Mesenchymal stem cell (in vitro differentiated cells and primary cell): ENCODE results near the gene LBX2.

ENCODE experiments used
- DNase-seq: peaks from one replicate; pipeline ENCODE4 v3.0.0-alpha.2; 2013
- H2AFZ ChIP-seq: one replicate; pipeline ENCODE4 v1.6.1; 2013; ENCODE audit warnings: low read depth, mild to moderate bottlenecking, control low read depth, inconsistent platforms, low read length, moderate library complexity
- H2AK5ac ChIP-seq: 2 replicates; pipeline ENCODE4 v1.6.1; 2013; ENCODE audit warnings: low read length, moderate library complexity, mild to moderate bottlenecking, inconsistent platforms; ENCODE audit not compliant: severe bottlenecking
- H2BK120ac ChIP-seq: one replicate; pipeline ENCODE4 v1.6.1; 2013; ENCODE audit warnings: low read depth, mild to moderate bottlenecking, inconsistent platforms, low read length, moderate library complexity
- H2BK12ac ChIP-seq, 2 experiments: one replicate each; pipeline ENCODE4 v1.6.1; 2013; ENCODE audit warnings: inconsistent platforms in 2 of 2, low read length in 2 of 2, mild to moderate bottlenecking in 2 of 2, moderate library complexity in 2 of 2, control low read depth in 1 of 2
- H2BK15ac ChIP-seq: one replicate; pipeline ENCODE4 v1.6.1; 2013; ENCODE audit warnings: mild to moderate bottlenecking, low read depth, inconsistent platforms; ENCODE audit not compliant: poor library complexity, severe bottlenecking
- H2BK5ac ChIP-seq: 2 replicates; pipeline ENCODE4 v1.6.1; 2013; ENCODE audit warnings: low read depth, mild to moderate bottlenecking, low read length, control low read depth, inconsistent platforms; ENCODE audit not compliant: poor library complexity, severe bottlenecking
- H3K14ac ChIP-seq, 2 experiments: one replicate each; pipeline ENCODE4 v1.6.1; 2013; ENCODE audit warnings: inconsistent platforms in 2 of 2, low read length in 2 of 2, control low read depth in 1 of 2, mild to moderate bottlenecking in 1 of 2, moderate library complexity in 1 of 2
- H3K18ac ChIP-seq, 2 experiments: one replicate each; pipeline ENCODE4 v1.6.1; 2013; ENCODE audit warnings: inconsistent platforms in 2 of 2, low read length in 2 of 2, control low read depth in 1 of 2, low read depth in 1 of 2, mild to moderate bottlenecking in 1 of 2
- H3K23ac ChIP-seq, 2 experiments: one replicate each; pipeline ENCODE4 v1.6.1; 2013; ENCODE audit warnings: inconsistent platforms in 2 of 2, low read length in 2 of 2, mild to moderate bottlenecking in 2 of 2, moderate library complexity in 2 of 2, control low read depth in 1 of 2
- H3K27ac ChIP-seq: 2 replicates; pipeline ENCODE4 v1.5.1; 2013; ENCODE audit warnings: mild to moderate bottlenecking, moderate library complexity, low read length, control low read depth, inconsistent platforms; ENCODE audit not compliant: poor library complexity, severe bottlenecking
- H3K27me3 ChIP-seq, 2 experiments: 2 replicates each; pipeline versions ENCODE4 v1.6.1 to v1.7.0; 2013; ENCODE audit warnings: low read length in 2 of 2, mild to moderate bottlenecking in 2 of 2, moderate library complexity in 2 of 2, control low read depth in 1 of 2, inconsistent platforms in 1 of 2; ENCODE audit not compliant: control insufficient read depth in 1 of 2, insufficient read depth in 1 of 2
- H3K36me3 ChIP-seq, 2 experiments: 2 replicates each; pipeline versions ENCODE4 v1.6.1 to v1.7.0; 2013; ENCODE audit warnings: low read length in 2 of 2, control low read depth in 1 of 2, inconsistent platforms in 1 of 2, low read depth in 1 of 2, mild to moderate bottlenecking in 1 of 2; ENCODE audit not compliant: insufficient read depth in 2 of 2, control insufficient read depth in 1 of 2
- H3K4ac ChIP-seq, 2 experiments: one replicate each; pipeline ENCODE4 v1.6.1; 2013; ENCODE audit warnings: inconsistent platforms in 2 of 2, low read length in 2 of 2, mild to moderate bottlenecking in 2 of 2, moderate library complexity in 2 of 2, control low read depth in 1 of 2, low read depth in 1 of 2
- H3K4me1 ChIP-seq: 2 replicates; pipeline ENCODE4 v1.6.1; 2013; ENCODE audit warnings: low read depth, low read length, control low read depth; ENCODE audit not compliant: control insufficient read depth, insufficient read depth
- H3K4me2 ChIP-seq: 2 replicates; pipeline ENCODE4 v1.6.1; 2013; ENCODE audit warnings: low read length, mild to moderate bottlenecking, inconsistent platforms; ENCODE audit not compliant: poor library complexity, severe bottlenecking
- H3K4me3 ChIP-seq, 2 experiments: 2 replicates each; pipeline versions ENCODE4 v1.5.1 to v1.7.0; 2013; ENCODE audit warnings: low read length in 2 of 2, mild to moderate bottlenecking in 2 of 2, control low read depth in 1 of 2, low read depth in 1 of 2; ENCODE audit not compliant: insufficient read depth in 1 of 2
- H3K79me1 ChIP-seq: replicated peaks from 2 replicates; pipeline ENCODE4 v1.6.1; 2013; ENCODE audit warnings: mild to moderate bottlenecking, control low read depth, low read length, inconsistent platforms; ENCODE audit not compliant: poor library complexity, severe bottlenecking
- H3K9ac ChIP-seq: 2 replicates; pipeline ENCODE4 v1.7.0; 2013; ENCODE audit warnings: mild to moderate bottlenecking, low read length, moderate library complexity
- H3K9me3 ChIP-seq: 2 replicates; pipeline ENCODE4 v1.7.0; 2013; ENCODE audit warnings: mild to moderate bottlenecking, low read length; ENCODE audit not compliant: control insufficient read depth
- H4K8ac ChIP-seq: one replicate; pipeline ENCODE4 v1.6.1; 2013; ENCODE audit warnings: inconsistent platforms, mild to moderate bottlenecking, low read length, moderate library complexity
- H4K91ac ChIP-seq: one replicate; pipeline ENCODE4 v1.6.1; 2013; ENCODE audit warnings: mild to moderate bottlenecking, low read length, inconsistent platforms
- WGBS: methylation state at CpG from one replicate; pipeline ENCODE4 v1.1.7; 2013; ENCODE audit warnings: mixed read lengths; 5-methylcytosine and 5-hydroxymethylcytosine counted together

The LBX2 gene

DNA sequence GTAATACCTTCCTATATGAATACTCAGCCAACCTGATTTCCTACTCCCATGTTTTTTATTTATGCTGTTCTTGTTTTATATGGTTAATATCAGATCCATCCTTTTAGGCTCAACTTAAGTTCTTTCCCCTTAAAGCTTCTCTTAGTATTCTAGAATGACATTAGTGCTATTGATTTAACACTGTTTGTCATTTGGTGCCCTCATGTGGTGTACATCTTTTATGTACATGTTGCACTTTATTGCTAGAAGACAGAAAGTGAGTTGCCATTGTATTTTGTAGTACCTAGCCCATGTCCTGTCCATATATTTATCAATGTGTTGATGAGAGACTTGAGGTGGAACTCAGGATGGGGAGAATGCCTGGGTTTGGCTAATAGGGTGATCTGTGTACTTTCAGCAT, 32.8 kb upstream of the LBX2 start:
- no peaks in the 10 kb centered on the region for H3K9me3 ChIP-seq
- no peak overlapping the region for H3K4me2 ChIP-seq
- H3K36me3 ChIP-seq: peaks cover 29 to 45% of the 10 kb centered on the region in 2 experiments
- H2AFZ ChIP-seq: no peak overlapping the region
- H2BK15ac ChIP-seq: no peak overlapping the region
- no peak overlapping the region for H2BK5ac ChIP-seq
- no peak overlapping the region for H2AK5ac ChIP-seq
- no peak overlapping the region for H3K4me3 ChIP-seq
- H3K4me1 ChIP-seq: peaks cover 17% of the 10 kb centered on the region
- no peak overlapping the region for H3K14ac ChIP-seq
- no peak overlapping the region for H2BK12ac ChIP-seq
- H3K27ac ChIP-seq: no peak overlapping the region
- H3K4ac ChIP-seq: no peak overlapping the region
- no peak overlapping the region for H4K8ac ChIP-seq
- peak overlapping the region; percentile 98 for H3K9ac ChIP-seq
- H3K79me1 ChIP-seq: peaks cover 21% of the 10 kb centered on the region
- peak; percentile 64 for DNase-seq
- H4K91ac ChIP-seq: no peak overlapping the region
- no peak overlapping the region for H3K23ac ChIP-seq
- no peak overlapping the region for H2BK120ac ChIP-seq
- no peak overlapping the region for H3K18ac ChIP-seq
- no peaks in the 10 kb centered on the region for H3K27me3 ChIP-seq

DNA sequence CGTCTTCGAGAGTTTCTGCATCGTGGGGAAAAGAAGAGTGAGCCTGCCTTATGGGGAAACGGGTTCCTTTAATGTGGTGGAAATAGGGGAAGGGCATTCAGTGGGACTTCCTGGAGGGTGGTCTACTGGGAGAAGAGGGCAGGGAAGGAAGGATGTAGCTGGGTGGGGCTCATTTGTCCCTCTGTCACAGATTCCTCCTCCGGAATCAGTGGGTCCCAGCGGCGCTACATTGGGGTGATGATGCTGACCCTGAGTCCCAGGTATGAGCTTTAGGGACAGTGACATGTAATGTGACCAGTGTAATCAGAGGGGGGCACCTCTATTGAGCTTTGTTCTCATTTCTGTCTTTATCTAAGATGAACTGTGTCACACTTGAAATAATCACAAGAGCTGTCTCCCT, 32.3 kb upstream of the LBX2 start:
- Histone ChIP-seq H3K4me1 (peaks cover 17% of the 10 kb centered on the region), H2AFZ (no peak overlapping the region), H3K9ac (peak overlapping the region; percentile 98), H3K4me3 (peak overlapping the region in 1 of 2 experiments; percentile 97), H3K18ac (no peak overlapping the region), H3K27me3 (no peaks in the 10 kb centered on the region), H4K91ac (no peak overlapping the region), H3K14ac (no peak overlapping the region), H3K36me3 (peaks cover 34 to 50% of the 10 kb centered on the region in 2 experiments), H2AK5ac (no peak overlapping the region), H2BK15ac (no peak overlapping the region), H2BK5ac (no peak overlapping the region), H3K4ac (no peak overlapping the region), H3K23ac (no peak overlapping the region), H3K27ac (no peak overlapping the region), H4K8ac (no peak overlapping the region), H2BK12ac (no peak overlapping the region), H3K79me1 (peaks cover 26% of the 10 kb centered on the region), H3K9me3 (no peaks in the 10 kb centered on the region), H2BK120ac (no peak overlapping the region), H3K4me2 (no peak overlapping the region)
- 93% methylated on average over 7 of the region's 7 CpGs for WGBS
- DNase-seq: no peak

DNA sequence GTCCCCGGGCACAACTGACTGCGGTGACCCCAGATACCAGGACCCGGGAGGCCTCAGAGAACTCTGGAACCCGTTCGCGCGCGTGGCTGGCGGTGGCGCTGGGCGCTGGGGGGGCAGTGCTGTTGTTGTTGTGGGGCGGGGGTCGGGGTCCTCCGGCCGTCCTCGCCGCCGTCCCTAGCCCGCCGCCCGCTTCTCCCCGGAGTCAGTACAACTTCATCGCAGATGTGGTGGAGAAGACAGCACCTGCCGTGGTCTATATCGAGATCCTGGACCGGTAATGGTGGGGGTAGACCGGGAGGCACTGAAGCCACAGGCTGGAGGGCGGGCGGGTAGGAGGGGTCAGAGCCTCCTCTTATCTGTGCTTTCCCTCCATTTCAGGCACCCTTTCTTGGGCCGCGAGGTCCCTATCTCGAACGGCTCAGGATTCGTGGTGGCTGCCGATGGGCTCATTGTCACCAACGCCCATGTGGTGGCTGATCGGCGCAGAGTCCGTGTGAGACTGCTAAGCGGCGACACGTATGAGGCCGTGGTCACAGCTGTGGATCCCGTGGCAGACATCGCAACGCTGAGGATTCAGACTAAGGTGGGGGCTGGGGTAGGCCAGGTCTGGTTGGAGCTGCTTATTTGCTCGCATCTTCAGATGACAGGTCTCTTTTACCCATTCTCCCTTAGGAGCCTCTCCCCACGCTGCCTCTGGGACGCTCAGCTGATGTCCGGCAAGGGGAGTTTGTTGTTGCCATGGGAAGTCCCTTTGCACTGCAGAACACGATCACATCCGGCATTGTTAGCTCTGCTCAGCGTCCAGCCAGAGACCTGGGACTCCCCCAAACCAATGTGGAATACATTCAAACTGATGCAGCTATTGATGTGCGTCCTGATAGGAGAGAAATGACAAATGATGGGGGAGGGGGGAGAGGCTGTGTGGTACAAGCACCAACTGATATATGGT, 31.1 kb upstream of the LBX2 start:
- Histone ChIP-seq H2AK5ac (no peak overlapping the region), H3K4me3 (peak overlapping the region; percentile 78 to 97), H3K18ac (peak overlapping the region; percentile 45 to 77), H3K27ac (no peak overlapping the region), H3K9me3 (no peaks in the 10 kb centered on the region), H3K79me1 (peaks cover 29% of the 10 kb centered on the region), H3K14ac (peak overlapping the region in 1 of 2 experiments; percentile 82), H3K9ac (peak overlapping the region; percentile 98), H3K4ac (peak overlapping the region; percentile 8 to 46), H2BK120ac (peak overlapping the region; percentile 45), H3K4me1 (peaks cover 17% of the 10 kb centered on the region), H3K4me2 (peak overlapping the region; percentile 86), H2BK5ac (no peak overlapping the region), H4K91ac (peak overlapping the region; percentile 47), H3K36me3 (peaks cover 46 to 62% of the 10 kb centered on the region in 2 experiments), H4K8ac (peak overlapping the region; percentile 56), H2BK12ac (peak overlapping the region in 1 of 2 experiments; percentile 40), H2AFZ (peak overlapping the region; percentile 65), H2BK15ac (peak overlapping the region; percentile 44), H3K27me3 (no peaks in the 10 kb centered on the region), H3K23ac (peak overlapping the region in 1 of 2 experiments; percentile 71)
- WGBS: 18% methylated on average over 54 of the region's 54 CpGs
- peak; percentile 55 for DNase-seq
